Endothelial cell of umbilical vein (primary cell): ENCODE data around the gene SAMD4B. TPM values are rescaled to one million over a fixed set of nuclear protein-coding genes. Genes with fewer than 3 reads are reported as not detected.

Experiments
- BruUV-seq: library from RNA; stranded (reverse); fragments of 400-500 nt; replicated peaks from 2 replicates; lab custom pipeline; 2021; lab: Mats Ljungman, UMichigan
- CTCF ChIA-PET: fragments of 300-600, 350-600 bp; sonication (Branson Sonifier 250); formaldehyde crosslinking; loops from one replicate; lab custom pipeline; 2021; ENCODE audit warnings: antibody characterized with exemption, inconsistent platforms; lab: Charles Lee
- POLR2A ChIA-PET: fragments of 300-600, 350-600 bp; sonication (Branson Sonifier 250); formaldehyde crosslinking; loops from one replicate; lab custom pipeline; 2021; ENCODE audit warnings: antibody characterized with exemption, inconsistent platforms; lab: Charles Lee
- DNase-seq: peaks from one replicate; pipeline ENCODE4 v3.0.0-alpha.2; 2011; ENCODE audit warnings: low read depth, low spot score
- FAIRE-seq: peaks from 2 replicates; lab custom pipeline; 2011; peaks lifted over from hg19 to GRCh38; lab: Jason Lieb, UNC
- H2AFZ ChIP-seq: 2 replicates; pipeline ENCODE4 v1.6.0; 2012; ENCODE audit warnings: low read depth, low read length, control low read depth, inconsistent platforms
- H3K27ac ChIP-seq: 2 replicates; pipeline ENCODE4 v1.5.1; 2011; ENCODE audit warnings: low read depth, mild to moderate bottlenecking, control low read depth, low read length, moderate library complexity; ENCODE audit not compliant: insufficient read depth
- H3K27me3 ChIP-seq, 2 experiments: 2 replicates each; pipeline versions ENCODE4 v1.6.0 to v1.6.1; 2011; ENCODE audit warnings: low read length in 2 of 2, mixed read lengths in 1 of 2; ENCODE audit not compliant: control insufficient read depth in 2 of 2, insufficient read depth in 2 of 2
- H3K36me3 ChIP-seq, 2 experiments: 2 replicates in 1 of 2; 3 replicates in 1 of 2; pipeline ENCODE4 v1.5.1; 2011; ENCODE audit warnings: low read length in 2 of 2, mild to moderate bottlenecking in 1 of 2, moderate library complexity in 1 of 2; ENCODE audit not compliant: control insufficient read depth in 2 of 2, insufficient read depth in 2 of 2; ENCODE audit errors: extremely low read depth in 1 of 2
- H3K4me1 ChIP-seq: 3 replicates; pipeline ENCODE4 v1.5.1; 2011; ENCODE audit warnings: mild to moderate bottlenecking, low read length; ENCODE audit not compliant: control insufficient read depth, insufficient read depth; ENCODE audit errors: extremely low read depth
- H3K4me2 ChIP-seq: 2 replicates; pipeline ENCODE4 v1.6.1; 2011; ENCODE audit warnings: low read length, control low read depth, mixed read lengths; ENCODE audit not compliant: insufficient read depth
- H3K4me3 ChIP-seq, 3 experiments: fragments of 200-600 bp in 1 of 3; sonication (generic), shearing (Covaris generic) in 1 of 3; replicated peaks in 1 of 3; 2 replicates each; pipeline ENCODE4 v1.5.1; 2011 to 2016; ENCODE audit warnings: control low read depth in 3 of 3, low read length in 3 of 3, mild to moderate bottlenecking in 2 of 3, inconsistent platforms in 1 of 3, low read depth in 1 of 3, moderate library complexity in 1 of 3; ENCODE audit not compliant: insufficient read depth in 1 of 3
- H3K79me2 ChIP-seq: 2 replicates; pipeline ENCODE4 v1.6.0; 2012; ENCODE audit warnings: low read length, inconsistent platforms; ENCODE audit not compliant: control insufficient read depth, insufficient read depth
- H3K9ac ChIP-seq: replicated peaks from 2 replicates; pipeline ENCODE3; 2011; ENCODE audit warnings: low read length, control low read depth; ENCODE audit not compliant: insufficient read depth; ENCODE audit errors: extremely low read depth
- H3K9me1 ChIP-seq: replicated peaks from 3 replicates; pipeline ENCODE4 v1.6.0; 2011; ENCODE audit warnings: mild to moderate bottlenecking, low read length; ENCODE audit not compliant: control insufficient read depth, insufficient read depth; ENCODE audit errors: extremely low read depth
- H3K9me3 ChIP-seq: replicated peaks from 2 replicates; pipeline ENCODE4 v1.5.1; 2012; ENCODE audit warnings: low read length, inconsistent platforms; ENCODE audit not compliant: control insufficient read depth, insufficient read depth
- H4K20me1 ChIP-seq: replicated peaks from 2 replicates; pipeline ENCODE3; 2011; ENCODE audit warnings: mild to moderate bottlenecking, low read length; ENCODE audit not compliant: control insufficient read depth, insufficient read depth; ENCODE audit errors: extremely low read depth
- EZH2 ChIP-seq: IDR thresholded peaks from 2 replicates; pipeline ENCODE4 v1.6.1; 2012; ENCODE audit warnings: borderline replicate concordance, low read depth, mild to moderate bottlenecking, moderate library complexity, low read length, inconsistent platforms; ENCODE audit not compliant: severe bottlenecking
- FOS ChIP-seq: IDR thresholded peaks from 2 replicates; pipeline ENCODE4 v1.6.1; 2011; ENCODE audit warnings: mild to moderate bottlenecking, low read length, moderate library complexity, borderline replicate concordance; ENCODE audit not compliant: insufficient read depth
- GATA2 ChIP-seq: IDR thresholded peaks from 2 replicates; pipeline ENCODE4 v1.7.0; 2011; ENCODE audit warnings: low read depth, mild to moderate bottlenecking, moderate library complexity, mixed read lengths, low read length; ENCODE audit not compliant: insufficient read length, insufficient read depth
- JUN ChIP-seq: IDR thresholded peaks from 2 replicates; pipeline ENCODE4 v1.6.1; 2011; ENCODE audit warnings: borderline replicate concordance, low read depth; ENCODE audit not compliant: insufficient read length, insufficient read depth
- MYC ChIP-seq: IDR thresholded peaks from one replicate; pipeline ENCODE4 v1.6.1; 2011; ENCODE audit warnings: mild to moderate bottlenecking, low read depth, low read length
- POLR2A ChIP-seq: IDR thresholded peaks from 2 replicates; pipeline ENCODE4 v1.6.1; 2012; ENCODE audit warnings: low read depth, mild to moderate bottlenecking, control low read depth, low read length
- POLR2AphosphoS5 ChIP-seq: IDR thresholded peaks from 2 replicates; pipeline ENCODE4 v1.6.1; 2012; ENCODE audit warnings: low read depth, mild to moderate bottlenecking, control low read depth, low read length, moderate library complexity; ENCODE audit not compliant: insufficient read depth
- dilution Hi-C: fragments of 300-500 bp; cut with MboI; formaldehyde crosslinking; loops from one replicate; pipeline ENCODE4 v1.15.0; 2019; ENCODE audit warnings: low sequenced_read_pairs; ENCODE audit not compliant: extremely low pct_ligation_motif_present
- intact Hi-C: fragments of 100-400 bp; cut with micrococcal nuclease; formaldehyde crosslinking; loops from one replicate; pipeline ENCODE4 v1.10.0; 2022
- polyA plus RNA-seq, 4 experiments: library from polyadenylated mRNA; depleted of rRNA in 3 of 4; stranded (reverse) in 3 of 4; unstranded in 1 of 4; fragments of >200 nt; gene quantifications; 2 replicates each; pipeline versions ENCODE4 v1.2.1 to v1.2.3, GENCODE V29; 2011 to 2012; ENCODE audit warnings: missing spikeins in 1 of 4
- total RNA-seq: library from RNA; stranded (reverse); gene quantifications from 2 replicates; pipeline ENCODE4 v1.2.3, GENCODE V29; 2021
- TF ChIP-seq, protein P1 (sequence below), 2 donors: IDR thresholded peaks; 1 replicate in 1 of 2; 2 replicates in 1 of 2; pipeline ENCODE4 v1.5.1; 2011; ENCODE audit warnings: low read length in 2 of 2, mild to moderate bottlenecking in 2 of 2, moderate library complexity in 2 of 2, control low read depth in 1 of 2, inconsistent platforms in 1 of 2, low read depth in 1 of 2; ENCODE audit not compliant: insufficient read depth in 1 of 2; ENCODE audit errors: extremely low read depth in 1 of 2
- TF ChIP-seq, protein P2 (sequence below): IDR thresholded peaks from 2 replicates; pipeline ENCODE4 v1.6.1; 2011; ENCODE audit not compliant: insufficient read depth, insufficient read length

SAMD4B gene
- total and polyA plus RNA-seq, 2 donors (not counting 3 experiments of a cell fraction or from before 2014, with no cell fraction given), result 82.1 to 84.2 TPM

DNA sequence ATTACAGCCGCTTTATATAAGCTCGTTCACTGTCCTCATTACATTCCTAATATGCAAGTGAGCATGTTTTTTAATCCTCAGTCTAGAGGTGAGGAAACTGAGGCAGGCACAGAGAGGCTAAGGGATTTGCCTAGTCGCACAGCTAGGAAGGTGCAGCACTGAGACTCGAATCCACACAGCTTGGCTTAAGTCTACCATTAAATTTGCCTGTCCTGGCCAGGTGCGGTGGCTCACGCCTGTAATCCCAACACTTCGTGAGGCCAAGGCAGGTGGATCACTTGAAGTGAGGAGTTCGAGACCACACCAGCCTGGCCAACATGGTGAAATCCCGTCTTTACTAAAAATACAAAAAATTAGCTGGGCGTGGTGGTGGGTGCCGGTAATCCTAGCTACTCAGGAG lies 85.5 kb downstream of the SAMD4B start:
- no peaks in the 10 kb centered on the region for H3K9me3 ChIP-seq
- no peaks in the 10 kb centered on the region for H4K20me1 ChIP-seq
- dilution Hi-C loops, result no loop called here
- no peak overlapping the region for H3K4me3 ChIP-seq
- no peak overlapping the region for H3K9ac ChIP-seq
- H3K4me1 ChIP-seq, result peaks cover 17% of the 10 kb centered on the region
- no peak for FAIRE-seq
- ChIA-PET POLR2A (interaction anchor here (0.6 to 2.5 kb wide), 3 partner anchors 8 to 17 kb away, joined by 4 to 10 read pairs (median 8); partner anchors contain the start of genes RPS16 and SUPT5H), CTCF (interaction anchor here (1.1 to 5.2 kb wide), 4 partner anchors 14 to 47 kb away, joined by 3 to 29 read pairs (median 4); partner anchors contain the start of gene PLEKHG2)
- BruUV-seq, result no TSS peak
- H3K4me2 ChIP-seq, result no peak overlapping the region
- no peak overlapping the region for H2AFZ ChIP-seq
- H3K27me3 ChIP-seq, result no peaks in the 10 kb centered on the region
- peaks cover 14 to 21% of the 10 kb centered on the region in 2 experiments for H3K36me3 ChIP-seq
- H3K79me2 ChIP-seq, result peaks cover 2% of the 10 kb centered on the region
- H3K27ac ChIP-seq, result no peak overlapping the region
- H3K9me1 ChIP-seq, result no peaks in the 10 kb centered on the region
- no peak for TF ChIP-seq JUN
- TF ChIP-seq FOS, result no peak
- TF ChIP-seq, protein P1, sequence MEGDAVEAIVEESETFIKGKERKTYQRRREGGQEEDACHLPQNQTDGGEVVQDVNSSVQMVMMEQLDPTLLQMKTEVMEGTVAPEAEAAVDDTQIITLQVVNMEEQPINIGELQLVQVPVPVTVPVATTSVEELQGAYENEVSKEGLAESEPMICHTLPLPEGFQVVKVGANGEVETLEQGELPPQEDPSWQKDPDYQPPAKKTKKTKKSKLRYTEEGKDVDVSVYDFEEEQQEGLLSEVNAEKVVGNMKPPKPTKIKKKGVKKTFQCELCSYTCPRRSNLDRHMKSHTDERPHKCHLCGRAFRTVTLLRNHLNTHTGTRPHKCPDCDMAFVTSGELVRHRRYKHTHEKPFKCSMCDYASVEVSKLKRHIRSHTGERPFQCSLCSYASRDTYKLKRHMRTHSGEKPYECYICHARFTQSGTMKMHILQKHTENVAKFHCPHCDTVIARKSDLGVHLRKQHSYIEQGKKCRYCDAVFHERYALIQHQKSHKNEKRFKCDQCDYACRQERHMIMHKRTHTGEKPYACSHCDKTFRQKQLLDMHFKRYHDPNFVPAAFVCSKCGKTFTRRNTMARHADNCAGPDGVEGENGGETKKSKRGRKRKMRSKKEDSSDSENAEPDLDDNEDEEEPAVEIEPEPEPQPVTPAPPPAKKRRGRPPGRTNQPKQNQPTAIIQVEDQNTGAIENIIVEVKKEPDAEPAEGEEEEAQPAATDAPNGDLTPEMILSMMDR (IDR thresholded peaks at IDR 0.05; ENCODE audit: extremely low read depth in 1 of 2, insufficient read depth in 1 of 2, low read depth in 1 of 2, low read length in 2 of 2), result no peak
- no peak for TF ChIP-seq GATA2
- no peak for TF ChIP-seq EZH2
- TF ChIP-seq POLR2AphosphoS5, result no peak
- no peak for TF ChIP-seq MYC
- TF ChIP-seq, protein P2, sequence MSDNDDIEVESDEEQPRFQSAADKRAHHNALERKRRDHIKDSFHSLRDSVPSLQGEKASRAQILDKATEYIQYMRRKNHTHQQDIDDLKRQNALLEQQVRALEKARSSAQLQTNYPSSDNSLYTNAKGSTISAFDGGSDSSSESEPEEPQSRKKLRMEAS, result no peak
- TF ChIP-seq POLR2A, result no peak
- DNase-seq, result no peak
- intact Hi-C loops, result no loop called here
